Nephron progenitor cell (in vitro differentiated cells): ENCODE data around the gene MORF4L1.
"Not testable (repeated sequence)": the region's sequence is repeated elsewhere in the genome, so short reads cannot be mapped to it uniquely, and the experiment has no call there.

Experiments
- DNase-seq: peaks from one replicate; pipeline ENCODE4 v3.0.0; 2021
- H3K27ac Mint-ChIP-seq: 2 replicates; pipeline ENCODE4 v1.8.0; 2021; ENCODE audit warnings: mild to moderate bottlenecking, moderate library complexity, mixed read lengths
- H3K27me3 Mint-ChIP-seq: 2 replicates; pipeline ENCODE4 v1.8.0; 2021; ENCODE audit warnings: mild to moderate bottlenecking, low read depth, mixed read lengths; ENCODE audit not compliant: poor library complexity
- H3K36me3 Mint-ChIP-seq: 2 replicates; pipeline ENCODE4 v1.8.0; 2021; ENCODE audit warnings: low read depth, mixed read lengths
- H3K4me1 Mint-ChIP-seq: 2 replicates; pipeline ENCODE4 v1.8.0; 2021; ENCODE audit warnings: mixed read lengths
- H3K4me3 Mint-ChIP-seq: 2 replicates; pipeline ENCODE4 v1.8.0; 2021; ENCODE audit warnings: mild to moderate bottlenecking, moderate library complexity, mixed read lengths
- H3K9me3 Mint-ChIP-seq: 2 replicates; pipeline ENCODE4 v1.8.0; 2021; ENCODE audit warnings: mild to moderate bottlenecking, moderate library complexity, mixed read lengths
- TF ChIP-seq, protein P1 (sequence below): fragments of 200-600 bp; sonication (generic); IDR thresholded peaks from 2 replicates; pipeline ENCODE4 v1.5.0; 2021; ENCODE audit warnings: antibody characterized with exemption

The MORF4L1 gene

GRCh38 chr15:78841376-78841706, 31.3 kb upstream of the MORF4L1 start:
- Mint-ChIP-seq H3K4me1 (no peaks in the 10 kb centered on the region), H3K27ac (no peak overlapping the region), H3K36me3 (no peaks in the 10 kb centered on the region), H3K4me3 (no peak overlapping the region), H3K9me3 (no peaks in the 10 kb centered on the region), H3K27me3 (peaks cover 14% of the 10 kb centered on the region)
- TF ChIP-seq, protein P1, sequence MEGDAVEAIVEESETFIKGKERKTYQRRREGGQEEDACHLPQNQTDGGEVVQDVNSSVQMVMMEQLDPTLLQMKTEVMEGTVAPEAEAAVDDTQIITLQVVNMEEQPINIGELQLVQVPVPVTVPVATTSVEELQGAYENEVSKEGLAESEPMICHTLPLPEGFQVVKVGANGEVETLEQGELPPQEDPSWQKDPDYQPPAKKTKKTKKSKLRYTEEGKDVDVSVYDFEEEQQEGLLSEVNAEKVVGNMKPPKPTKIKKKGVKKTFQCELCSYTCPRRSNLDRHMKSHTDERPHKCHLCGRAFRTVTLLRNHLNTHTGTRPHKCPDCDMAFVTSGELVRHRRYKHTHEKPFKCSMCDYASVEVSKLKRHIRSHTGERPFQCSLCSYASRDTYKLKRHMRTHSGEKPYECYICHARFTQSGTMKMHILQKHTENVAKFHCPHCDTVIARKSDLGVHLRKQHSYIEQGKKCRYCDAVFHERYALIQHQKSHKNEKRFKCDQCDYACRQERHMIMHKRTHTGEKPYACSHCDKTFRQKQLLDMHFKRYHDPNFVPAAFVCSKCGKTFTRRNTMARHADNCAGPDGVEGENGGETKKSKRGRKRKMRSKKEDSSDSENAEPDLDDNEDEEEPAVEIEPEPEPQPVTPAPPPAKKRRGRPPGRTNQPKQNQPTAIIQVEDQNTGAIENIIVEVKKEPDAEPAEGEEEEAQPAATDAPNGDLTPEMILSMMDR, result no peak
- no peak for DNase-seq

- no peaks in the 10 kb centered on the region for H3K4me1 Mint-ChIP-seq
- no peak for DNase-seq
- no peak overlapping the region for H3K27ac Mint-ChIP-seq
- TF ChIP-seq, protein P1, result no peak
- no peaks in the 10 kb centered on the region for H3K36me3 Mint-ChIP-seq
- no peaks in the 10 kb centered on the region for H3K9me3 Mint-ChIP-seq
- H3K4me3 Mint-ChIP-seq, result no peak overlapping the region
- H3K27me3 Mint-ChIP-seq, result peaks cover 11% of the 10 kb centered on the region
Observed at GRCh38 chr15:78841891-78842290, 30.8 kb upstream of the MORF4L1 start.

- H3K36me3 Mint-ChIP-seq, result no peaks in the 10 kb centered on the region
- H3K9me3 Mint-ChIP-seq, result peaks cover 3% of the 10 kb centered on the region
- peaks cover 8% of the 10 kb centered on the region for H3K27me3 Mint-ChIP-seq
- H3K4me1 Mint-ChIP-seq, result peaks cover under 1% of the 10 kb centered on the region
- no peak overlapping the region for H3K27ac Mint-ChIP-seq
- H3K4me3 Mint-ChIP-seq, result no peak overlapping the region
- DNase-seq, result no peak
- TF ChIP-seq, protein P1, result no peak
Observed at GRCh38 chr15:78842519-78842918, 30.2 kb upstream of the MORF4L1 start.

- DNase-seq, H3K36me3 Mint-ChIP-seq, H3K27ac Mint-ChIP-seq, H3K27me3 Mint-ChIP-seq, H3K4me3 Mint-ChIP-seq, H3K9me3 Mint-ChIP-seq: not testable (repeated sequence)
- peaks cover 18% of the 10 kb centered on the region for H3K4me1 Mint-ChIP-seq
Observed at GRCh38 chr15:78846906-78847305, 25.8 kb upstream of the MORF4L1 start.

GRCh38 chr15:78847387-78847906, 25.2 kb upstream of the MORF4L1 start:
- DNase-seq, H3K27me3 Mint-ChIP-seq, H3K36me3 Mint-ChIP-seq, H3K4me3 Mint-ChIP-seq, H3K9me3 Mint-ChIP-seq: not testable (repeated sequence)
- peak overlapping the region; percentile 80 for H3K27ac Mint-ChIP-seq
- H3K4me1 Mint-ChIP-seq, result peaks cover 18% of the 10 kb centered on the region

DNA sequence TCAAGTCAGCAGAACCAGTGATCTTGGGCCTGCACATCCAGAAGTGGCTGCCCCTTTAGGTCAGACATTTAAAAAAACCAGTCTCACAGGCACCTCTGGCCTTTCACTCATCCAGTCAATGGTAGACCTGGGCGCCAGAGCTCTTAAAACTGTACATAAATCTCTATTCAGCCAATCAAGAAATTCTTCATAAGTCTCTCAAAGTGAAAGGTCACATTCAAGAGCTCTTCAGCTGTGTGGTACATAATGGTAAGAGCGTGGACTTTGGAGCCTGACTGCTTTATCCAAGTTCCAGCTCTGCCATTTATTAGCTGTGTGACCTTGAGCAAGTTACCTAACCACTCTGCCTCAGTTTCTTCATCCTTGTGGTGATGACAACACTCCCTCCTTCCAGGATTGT, 22.3 kb upstream of the MORF4L1 start:
- peaks cover 5% of the 10 kb centered on the region for H3K36me3 Mint-ChIP-seq
- no peak overlapping the region for H3K27ac Mint-ChIP-seq
- TF ChIP-seq, protein P1, result no peak
- peaks cover 5% of the 10 kb centered on the region for H3K9me3 Mint-ChIP-seq
- peaks cover 4% of the 10 kb centered on the region for H3K27me3 Mint-ChIP-seq
- no peak for DNase-seq
- H3K4me1 Mint-ChIP-seq, result peaks cover 18% of the 10 kb centered on the region
- no peak overlapping the region for H3K4me3 Mint-ChIP-seq

DNA sequence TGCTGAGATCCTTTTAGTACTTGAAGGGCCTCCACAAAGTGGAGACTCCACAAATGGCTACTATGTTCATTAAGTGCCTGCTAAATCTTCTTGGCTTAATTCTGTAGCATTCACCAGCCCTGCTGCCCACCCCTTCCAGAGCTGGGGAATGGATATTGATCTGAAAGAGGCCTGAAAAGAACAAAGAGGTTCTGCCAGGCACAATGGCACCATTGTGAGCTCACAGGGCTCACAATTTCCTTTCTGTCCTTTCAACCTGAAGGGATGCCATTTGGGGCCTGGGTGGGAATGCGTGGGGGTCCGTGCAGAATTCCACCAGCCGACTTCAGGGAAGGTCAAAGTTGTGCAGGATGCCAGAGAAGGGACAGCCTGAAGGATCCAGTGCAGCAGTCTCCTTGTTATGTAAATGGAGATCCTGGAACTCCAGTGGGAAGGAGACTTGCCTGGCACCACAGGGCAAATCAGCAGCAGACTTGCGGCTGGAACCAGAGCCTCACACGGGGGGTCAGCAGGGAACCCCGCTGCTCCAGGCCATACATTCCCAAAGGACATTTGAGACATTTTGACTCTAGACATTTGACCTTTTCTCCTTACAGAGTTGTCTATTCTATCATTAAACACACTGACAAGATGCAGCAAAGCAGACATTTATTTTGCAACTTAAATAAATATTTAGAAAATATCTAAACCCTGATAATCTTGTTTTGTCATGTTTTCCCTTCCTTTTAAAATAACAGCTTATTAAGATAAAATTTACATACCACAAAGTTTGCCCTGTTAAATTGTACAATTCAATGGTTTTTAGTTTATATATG, 21.5 kb upstream of the MORF4L1 start:
- Mint-ChIP-seq H3K4me1 (peaks cover 18% of the 10 kb centered on the region), H3K9me3 (peaks cover 5% of the 10 kb centered on the region), H3K36me3 (peaks cover 5% of the 10 kb centered on the region), H3K27ac (no peak overlapping the region), H3K27me3 (peaks cover 6% of the 10 kb centered on the region), H3K4me3 (no peak overlapping the region)
- no peak for DNase-seq
- TF ChIP-seq, protein P1, result no peak
